TTC549 (cell line): ENCODE results near the gene STRIT1.

Experiments used
- FAIRE-seq: peaks from 2 replicates; lab custom pipeline; 2012; peaks lifted over from hg19 to GRCh38; lab: Jason Lieb, UNC

The STRIT1 gene

GRCh38 chr3:155293516-155293915, at the start of gene STRIT1:
TSS of gene STRIT1 (minus strand) at chr3:155293683.
- FAIRE-seq, result no peak

GRCh38 chr3:155342344-155342743, 48.9 kb upstream of the STRIT1 start:
- no peak for FAIRE-seq

- FAIRE-seq, result no peak
These were observed 45.6 kb upstream of the STRIT1 start for GRCh38 chr3:155339052-155339451.

- FAIRE-seq, result no peak
These were observed 42.4 kb upstream of the STRIT1 start for GRCh38 chr3:155335724-155336354.

- FAIRE-seq, result no peak
These were observed 41.6 kb upstream of the STRIT1 start for GRCh38 chr3:155334914-155335723.

GRCh38 chr3:155334215-155334913, 40.9 kb upstream of the STRIT1 start:
- FAIRE-seq, result no peak

- no peak for FAIRE-seq
These were observed 39.2 kb upstream of the STRIT1 start for GRCh38 chr3:155332716-155333115.

- no peak for FAIRE-seq
These were observed 37.6 kb upstream of the STRIT1 start for GRCh38 chr3:155331078-155331477.

GRCh38 chr3:155330370-155330769, 36.9 kb upstream of the STRIT1 start:
- no peak for FAIRE-seq

- no peak for FAIRE-seq
These were observed 36.1 kb upstream of the STRIT1 start for GRCh38 chr3:155329513-155330048.

GRCh38 chr3:155327871-155328270, 34.4 kb upstream of the STRIT1 start:
- no peak for FAIRE-seq

GRCh38 chr3:155327430-155327829, 33.9 kb upstream of the STRIT1 start:
- no peak for FAIRE-seq

- no peak for FAIRE-seq
These were observed 33.4 kb upstream of the STRIT1 start for GRCh38 chr3:155326901-155327300.

- FAIRE-seq, result no peak
These were observed 32.8 kb upstream of the STRIT1 start for GRCh38 chr3:155326244-155326643.

- FAIRE-seq, result no peak
These were observed 31.9 kb upstream of the STRIT1 start for GRCh38 chr3:155325263-155325835.

GRCh38 chr3:155323063-155323666, 29.7 kb upstream of the STRIT1 start:
- FAIRE-seq, result peak; percentile 83

- FAIRE-seq, result no peak
These were observed 27.9 kb upstream of the STRIT1 start for GRCh38 chr3:155321418-155321817.

- no peak for FAIRE-seq
These were observed 27.5 kb upstream of the STRIT1 start for GRCh38 chr3:155320934-155321333.

GRCh38 chr3:155318740-155319139, 25.3 kb upstream of the STRIT1 start:
- no peak for FAIRE-seq

GRCh38 chr3:155317211-155317610, 23.7 kb upstream of the STRIT1 start:
- FAIRE-seq, result no peak

- FAIRE-seq, result no peak
These were observed 22.9 kb upstream of the STRIT1 start for GRCh38 chr3:155316426-155316825.

GRCh38 chr3:155313916-155314315, 20.4 kb upstream of the STRIT1 start:
- FAIRE-seq, result no peak
